HepG2 (cell line): Measurements from ENCODE around the gene PKD2L1. TPM values are rescaled to one million over a fixed set of nuclear protein-coding genes. Genes with fewer than 3 reads are reported as not detected.

Experiments used
- ATM ChIP-seq: fragments of 450-650 bp; IDR thresholded peaks from 2 replicates; pipeline ENCODE4 v1.7.1; 2017; ENCODE audit warnings: mild to moderate bottlenecking, borderline replicate concordance
- CBX1 ChIP-seq: IDR thresholded peaks from one replicate; pipeline ENCODE4 v1.6.1; 2016; ENCODE audit warnings: antibody characterized with exemption, low read depth
- CBX5 ChIP-seq: sonication (generic); formaldehyde crosslinking; IDR thresholded peaks from 2 replicates; pipeline ENCODE4 v1.4.0; 2020; ENCODE audit warnings: missing genetic modification reagents, borderline replicate concordance
- CCDC6 ChIP-seq: sonication (generic); formaldehyde crosslinking; IDR thresholded peaks from 2 replicates; pipeline ENCODE4 v1.8.1; 2022; ENCODE audit warnings: mild to moderate bottlenecking, missing genetic modification reagents, moderate library complexity
- EHMT2 ChIP-seq: fragments of 200-600 bp; sonication (generic); IDR thresholded peaks from 2 replicates; pipeline ENCODE4 v1.7.0; 2017; ENCODE audit warnings: antibody characterized with exemption, low read depth, low read length, borderline replicate concordance
- FOSL1 ChIP-seq: sonication (generic); formaldehyde crosslinking; IDR thresholded peaks from 2 replicates; pipeline ENCODE4 v1.9.0; 2021; ENCODE audit warnings: missing genetic modification reagents, borderline replicate concordance
- GATAD2A ChIP-seq: IDR thresholded peaks from 2 replicates; pipeline ENCODE4 v1.6.1; 2016
- HNRNPUL1 ChIP-seq: fragments of 200-400 bp; formaldehyde crosslinking; IDR thresholded peaks from 2 replicates; pipeline ENCODE4 v1.6.1; 2017; ENCODE audit warnings: low read depth, mild to moderate bottlenecking, low read length, moderate library complexity
- HOXD1 ChIP-seq: sonication (generic); formaldehyde crosslinking; IDR thresholded peaks from 2 replicates; pipeline ENCODE4 v1.5.0; 2020; ENCODE audit warnings: missing genetic modification reagents
- MEIS2 ChIP-seq: sonication (generic); formaldehyde crosslinking; IDR thresholded peaks from 2 replicates; pipeline ENCODE4 v1.9.0; 2021; ENCODE audit warnings: mild to moderate bottlenecking, missing genetic modification reagents
- MLLT10 ChIP-seq: sonication (generic); formaldehyde crosslinking; IDR thresholded peaks from 2 replicates; pipeline ENCODE4 v1.4.0; 2020; ENCODE audit warnings: missing genetic modification reagents
- POLR2G ChIP-seq: fragments of 200-400 bp; formaldehyde crosslinking; IDR thresholded peaks from 2 replicates; pipeline ENCODE4 v1.6.1; 2018; ENCODE audit warnings: mild to moderate bottlenecking, low read depth, low read length, moderate library complexity
- PRMT3 ChIP-seq: sonication (generic); formaldehyde crosslinking; IDR thresholded peaks from 2 replicates; pipeline ENCODE4 v1.8.1; 2022; ENCODE audit warnings: low read depth, mild to moderate bottlenecking, moderate library complexity, missing genetic modification reagents, borderline replicate concordance
- TAF1 ChIP-seq: sonication (generic); formaldehyde crosslinking; IDR thresholded peaks from 2 replicates; pipeline ENCODE4 v1.4.0; 2020; ENCODE audit warnings: missing genetic modification reagents
- XBP1 ChIP-seq: sonication (generic); formaldehyde crosslinking; IDR thresholded peaks from 2 replicates; pipeline ENCODE4 v1.5.0; 2020; ENCODE audit warnings: missing genetic modification reagents
- ZC3H4 ChIP-seq: sonication (generic); formaldehyde crosslinking; IDR thresholded peaks from 2 replicates; pipeline ENCODE4 v1.4.0; 2020; ENCODE audit warnings: missing genetic modification reagents, borderline replicate concordance
- ZFP90 ChIP-seq: sonication (generic); formaldehyde crosslinking; IDR thresholded peaks from 2 replicates; pipeline ENCODE4 v1.8.0; 2022; ENCODE audit warnings: missing genetic modification reagents, mild to moderate bottlenecking, inconsistent platforms, borderline replicate concordance
- ZHX1 ChIP-seq: sonication (generic); formaldehyde crosslinking; IDR thresholded peaks from 2 replicates; pipeline ENCODE4 v1.8.1; 2022; ENCODE audit warnings: low read depth, mild to moderate bottlenecking, missing genetic modification reagents
- ZNF20 ChIP-seq: sonication (generic); formaldehyde crosslinking; IDR thresholded peaks from 2 replicates; pipeline ENCODE4 v1.4.0; 2020; ENCODE audit warnings: mild to moderate bottlenecking, moderate library complexity, missing genetic modification reagents
- ZNF232 ChIP-seq: sonication (generic); formaldehyde crosslinking; IDR thresholded peaks from 2 replicates; pipeline ENCODE4 v1.4.0; 2020; ENCODE audit warnings: missing genetic modification reagents, borderline replicate concordance
- ZNF260 ChIP-seq: sonication (generic); formaldehyde crosslinking; IDR thresholded peaks from 2 replicates; pipeline ENCODE4 v1.4.0; 2020; ENCODE audit warnings: missing genetic modification reagents, low read depth, mild to moderate bottlenecking, borderline replicate concordance
- ZNF275 ChIP-seq: sonication (generic); formaldehyde crosslinking; IDR thresholded peaks from 2 replicates; pipeline ENCODE4 v1.8.0; 2022; ENCODE audit warnings: missing genetic modification reagents, mild to moderate bottlenecking, inconsistent platforms, borderline replicate concordance
- ZNF367 ChIP-seq: sonication (generic); formaldehyde crosslinking; IDR thresholded peaks from 2 replicates; pipeline ENCODE4 v1.4.0; 2020; ENCODE audit warnings: missing genetic modification reagents, borderline replicate concordance
- ZNF510 ChIP-seq: sonication (generic); formaldehyde crosslinking; IDR thresholded peaks from 2 replicates; pipeline ENCODE4 v1.4.0; 2020; ENCODE audit warnings: low read depth, mild to moderate bottlenecking, missing genetic modification reagents
- ZNF563 ChIP-seq: sonication (generic); formaldehyde crosslinking; IDR thresholded peaks from 2 replicates; pipeline ENCODE4 v1.8.0; 2022; ENCODE audit warnings: mild to moderate bottlenecking, moderate library complexity, missing genetic modification reagents
- ZNF570 ChIP-seq: sonication (generic); formaldehyde crosslinking; IDR thresholded peaks from 2 replicates; pipeline ENCODE4 v1.4.0; 2020; ENCODE audit warnings: mild to moderate bottlenecking, missing genetic modification reagents, borderline replicate concordance
- polyA plus RNA-seq, 8 experiments: library from polyadenylated mRNA; depleted of rRNA in 3 of 8; stranded (reverse) in 7 of 8; unstranded in 1 of 8; fragments of >200 nt; fragmentation: Illumina TruSeq in 4 of 8; extraction: Trizol in 4 of 8; gene quantifications; 2 replicates each; pipeline versions ENCODE4 v1.2.1 to v1.2.3, GENCODE V29; 2011 to 2016; ENCODE audit warnings: low read depth in 4 of 8, missing spikeins in 1 of 8, mixed read lengths in 1 of 8; ENCODE audit not compliant: insufficient read depth in 1 of 8
- total RNA-seq, 5 experiments: library from RNA; depleted of rRNA; stranded (reverse); fragments of >200 nt; fragmentation: Illumina TruSeq; extraction: Trizol; gene quantifications; 2 replicates each; pipeline ENCODE4 v1.2.3, GENCODE V29; 2016; ENCODE audit warnings: low read depth in 1 of 5
- TF ChIP-seq, protein P1 (sequence below): IDR thresholded peaks from 2 replicates; pipeline ENCODE4 v1.6.1; 2012; ENCODE audit warnings: inconsistent platforms

PKD2L1 gene
- total and polyA plus RNA-seq, 2 of the 13 experiments (the other 11 are each of a cell fraction or from before 2014, with no cell fraction given): 0.07 to 0.15 TPM

DNA sequence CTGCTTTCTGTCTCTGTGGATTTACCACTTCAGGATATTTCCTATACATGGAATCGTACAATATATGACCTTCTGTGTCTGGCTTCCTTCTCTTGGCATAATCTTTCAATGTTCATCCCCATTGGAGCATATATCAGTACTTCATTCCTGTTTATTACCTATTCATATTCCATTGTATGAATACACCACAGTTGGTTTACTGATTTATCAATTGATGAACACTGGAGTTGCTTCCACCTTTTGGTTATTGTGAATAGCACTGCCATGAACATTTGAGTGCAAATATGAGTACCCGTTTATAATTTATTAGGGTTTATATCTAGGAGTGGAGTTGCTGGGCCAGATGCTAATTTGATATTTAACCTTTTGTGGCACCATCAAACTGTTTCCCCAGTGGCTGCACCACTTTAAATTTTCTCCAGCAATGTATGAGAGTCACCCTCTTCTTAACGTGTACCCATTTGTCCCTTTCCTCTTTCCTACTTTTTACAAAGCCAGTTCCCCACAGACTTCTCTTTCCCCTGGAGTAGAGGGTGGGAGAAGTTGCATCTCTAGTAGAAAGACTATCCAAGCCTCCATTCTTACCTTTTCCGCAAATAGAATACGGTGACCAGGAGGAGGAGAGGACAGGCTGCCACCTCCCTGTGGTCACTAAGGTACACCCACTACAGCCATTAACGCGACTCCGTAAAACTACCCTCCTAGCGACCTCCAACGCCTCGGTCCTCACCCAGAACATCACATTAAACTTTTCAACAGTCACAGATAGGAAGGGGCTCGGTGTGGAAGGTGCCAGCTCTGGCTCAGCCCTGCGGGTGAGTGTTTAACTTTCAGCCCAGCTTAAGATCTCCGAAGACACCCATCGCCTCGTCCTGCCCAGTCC, 42.6 kb upstream of the PKD2L1 start (continued):
- TF ChIP-seq CBX1: no peak
- TF ChIP-seq XBP1 (CRISPR knock-in tag): no peak
- 0 out of 2 replicates have a peak, but pooled peaks have one; percentile 42 for TF ChIP-seq PRMT3 (CRISPR knock-in tag)
- no peak for TF ChIP-seq MEIS2 (CRISPR knock-in tag)
- TF ChIP-seq ATM: no peak
- TF ChIP-seq FOSL1 (CRISPR knock-in tag): no peak
- no peak for TF ChIP-seq ZNF260 (CRISPR knock-in tag)
- no peak for TF ChIP-seq CBX5
- TF ChIP-seq, protein P1, sequence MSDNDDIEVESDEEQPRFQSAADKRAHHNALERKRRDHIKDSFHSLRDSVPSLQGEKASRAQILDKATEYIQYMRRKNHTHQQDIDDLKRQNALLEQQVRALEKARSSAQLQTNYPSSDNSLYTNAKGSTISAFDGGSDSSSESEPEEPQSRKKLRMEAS: no peak
- peak; percentile 46; the same call in 1 of the 2 replicates for TF ChIP-seq ZNF275 (CRISPR knock-in tag)
- peak; percentile 70; the same call in 1 of the 2 replicates for TF ChIP-seq POLR2G
- no peak for TF ChIP-seq ZNF232
- TF ChIP-seq ZNF570 (CRISPR knock-in tag): no peak
- peak; percentile 82 for TF ChIP-seq ZC3H4 (CRISPR knock-in tag)
- no peak for TF ChIP-seq ZNF20
- no peak for TF ChIP-seq EHMT2
- no peak for TF ChIP-seq ZNF367 (CRISPR knock-in tag)
- no peak for TF ChIP-seq CCDC6 (CRISPR knock-in tag)
- no peak for TF ChIP-seq GATAD2A (CRISPR knock-in tag)
- TF ChIP-seq ZFP90: no peak
- TF ChIP-seq HOXD1 (CRISPR knock-in tag): no peak
- no peak for TF ChIP-seq HNRNPUL1
- no peak; the same call in 1 of the 2 replicates for TF ChIP-seq TAF1 (CRISPR knock-in tag)
- 0 out of 2 replicates have a peak, but pooled peaks have one; percentile 7 for TF ChIP-seq ZHX1 (CRISPR knock-in tag)
- TF ChIP-seq ZNF563 (CRISPR knock-in tag): no peak
- TF ChIP-seq MLLT10 (CRISPR knock-in tag): no peak
- TF ChIP-seq ZNF510 (CRISPR knock-in tag): 0 out of 2 replicates have a peak, but pooled peaks have one; percentile 11
